ENCODE measurements around the gene ZNF578.
"Not testable (repeated sequence)": the region's sequence is repeated elsewhere in the genome, so short reads cannot be mapped to it uniquely, and the experiment has no call there.

Gene ZNF578

GRCh38 chr19:52507266-52507665, 53.9 kb downstream of the ZNF578 start:
- no peak for DNase-seq (ENCODE audit: low spot score)

- no peak for DNase-seq (ENCODE audit: low spot score)
Measured at GRCh38 chr19:52516191-52516590, 62.8 kb downstream of the ZNF578 start.

GRCh38 chr19:52518646-52519045, 65.3 kb downstream of the ZNF578 start:
- DNase-seq (ENCODE audit: low spot score), result no peak

- not testable (repeated sequence) for DNase-seq (ENCODE audit: low spot score)
Measured at GRCh38 chr19:52519175-52519574, 65.8 kb downstream of the ZNF578 start.

GRCh38 chr19:52520013-52520412, 66.7 kb downstream of the ZNF578 start:
- no peak for DNase-seq (ENCODE audit: low spot score)

GRCh38 chr19:52522551-52522950, 69.2 kb downstream of the ZNF578 start:
- DNase-seq (ENCODE audit: low spot score), result no peak

GRCh38 chr19:52524086-52524485, 70.7 kb downstream of the ZNF578 start:
- DNase-seq (ENCODE audit: low spot score), result no peak

- DNase-seq (ENCODE audit: low spot score), result peak; percentile 86
Measured at GRCh38 chr19:52527134-52527955, 74.0 kb downstream of the ZNF578 start, which contains the start of gene ZNF808. ZNF808 (plus strand) TSS chr19:52527668; CDS start chr19:52543285, 15,617 bp downstream.

- DNase-seq (ENCODE audit: low spot score), result no peak
Measured at GRCh38 chr19:52527956-52528351, 74.6 kb downstream of the ZNF578 start.

GRCh38 chr19:52532480-52532879, 79.1 kb downstream of the ZNF578 start:
- DNase-seq (ENCODE audit: low spot score), result no peak

GRCh38 chr19:52533901-52534300, 80.5 kb downstream of the ZNF578 start:
- DNase-seq (ENCODE audit: low spot score), result no peak

GRCh38 chr19:52535385-52535770, 82.0 kb downstream of the ZNF578 start:
- not testable (repeated sequence) for DNase-seq (ENCODE audit: low spot score)

GRCh38 chr19:52535771-52536447, 82.6 kb downstream of the ZNF578 start:
- DNase-seq (ENCODE audit: low spot score), result no peak

- no peak for DNase-seq (ENCODE audit: low spot score)
Measured at GRCh38 chr19:52536448-52536800, 83.1 kb downstream of the ZNF578 start.

- DNase-seq (ENCODE audit: low spot score), result not testable (repeated sequence)
Measured at GRCh38 chr19:52538815-52539214, 85.5 kb downstream of the ZNF578 start.

- not testable (repeated sequence) for DNase-seq (ENCODE audit: low spot score)
Measured at GRCh38 chr19:52541176-52541575, 87.8 kb downstream of the ZNF578 start.

GRCh38 chr19:52541608-52542007, 88.3 kb downstream of the ZNF578 start:
- DNase-seq (ENCODE audit: low spot score), result no peak

- not testable (repeated sequence) for DNase-seq (ENCODE audit: low spot score)
Measured at GRCh38 chr19:52542541-52542940, 89.2 kb downstream of the ZNF578 start.

- DNase-seq (ENCODE audit: low spot score), result no peak
Measured at GRCh38 chr19:52542984-52543664, 89.8 kb downstream of the ZNF578 start.

- no peak for DNase-seq (ENCODE audit: low spot score)
Measured at GRCh38 chr19:52554216-52554971, 101.0 kb downstream of the ZNF578 start.

- no peak for DNase-seq (ENCODE audit: low spot score)
Measured at GRCh38 chr19:52557231-52557995, 104.1 kb downstream of the ZNF578 start.
